IMR-90 (cell line): Measurements from ENCODE around the gene CREB1. TPM values are rescaled to one million over a fixed set of nuclear protein-coding genes. Genes with fewer than 3 reads are reported as not detected.

Source experiments
- ATAC-seq: fragments of 200-7000 bp; cut with Tn5 transposase; 2 replicates; pipeline ENCODE4 v1.9.1; 2020; ENCODE audit warnings: low read depth, mild to moderate bottlenecking, moderate library complexity
- BruUV-seq: library from RNA; stranded (reverse); fragments of 400-500 nt; replicated peaks from 2 replicates; lab custom pipeline; 2021; lab: Mats Ljungman, UMichigan
- CTCF ChIA-PET: fragments of 300-600 bp; formaldehyde crosslinking; extraction: SDS; loops from one replicate; lab custom pipeline; 2021; ENCODE audit warnings: antibody characterized with exemption; lab: Yijun Ruan, JAX
- POLR2A ChIA-PET: fragments of 300-600 bp; sonication (Branson Sonifier 250); formaldehyde crosslinking; loops from one replicate; lab custom pipeline; 2022; ENCODE audit warnings: antibody characterized with exemption; ENCODE audit not compliant: unreplicated experiment; lab: Charles Lee
- DNase-seq: peaks from one replicate; pipeline ENCODE4 v3.0.0; 2013
- H2AFZ ChIP-seq: replicated peaks from 2 replicates; pipeline ENCODE3; 2013; ENCODE audit warnings: low read length, mild to moderate bottlenecking; ENCODE audit not compliant: poor library complexity
- H2AK5ac ChIP-seq: 2 replicates; pipeline ENCODE4 v1.6.1; 2013; ENCODE audit warnings: low read depth, low read length, inconsistent platforms
- H2AK9ac ChIP-seq: replicated peaks from 2 replicates; pipeline ENCODE3; 2013; ENCODE audit warnings: mild to moderate bottlenecking, low read depth, low read length, moderate library complexity; ENCODE audit not compliant: poor library complexity
- H2BK120ac ChIP-seq: 2 replicates; pipeline ENCODE4 v1.6.1; 2013; ENCODE audit warnings: low read depth, low read length, inconsistent platforms
- H2BK15ac ChIP-seq: 3 replicates; pipeline ENCODE4 v1.6.1; 2013; ENCODE audit warnings: low read depth, low read length, inconsistent platforms
- H2BK20ac ChIP-seq: 2 replicates; pipeline ENCODE4 v1.6.1; 2013; ENCODE audit warnings: low read depth, mild to moderate bottlenecking, inconsistent platforms, low read length, moderate library complexity
- H2BK5ac ChIP-seq: 2 replicates; pipeline ENCODE4 v1.6.1; 2013; ENCODE audit warnings: mild to moderate bottlenecking, low read depth, low read length, inconsistent platforms; ENCODE audit not compliant: poor library complexity, severe bottlenecking
- H3K14ac ChIP-seq: replicated peaks from 2 replicates; pipeline ENCODE4 v1.6.1; 2013; ENCODE audit warnings: low read depth, low read length, inconsistent platforms
- H3K18ac ChIP-seq: 2 replicates; pipeline ENCODE4 v1.6.1; 2013; ENCODE audit warnings: low read depth, low read length, control low read depth
- H3K23ac ChIP-seq: 2 replicates; pipeline ENCODE4 v1.6.1; 2013; ENCODE audit warnings: low read depth, low read length, inconsistent platforms
- H3K27ac ChIP-seq: 2 replicates; pipeline ENCODE4 v1.5.1; 2013; ENCODE audit warnings: mild to moderate bottlenecking, control low read depth, low read length; ENCODE audit not compliant: insufficient read depth
- H3K27me3 ChIP-seq: 2 replicates; pipeline ENCODE4 v1.6.1; 2013; ENCODE audit warnings: low read length; ENCODE audit not compliant: control insufficient read depth, insufficient read depth
- H3K36me3 ChIP-seq: 2 replicates; pipeline ENCODE4 v1.6.1; 2013; ENCODE audit warnings: low read length, mixed read lengths; ENCODE audit not compliant: control insufficient read depth, insufficient read depth
- H3K4ac ChIP-seq: 2 replicates; pipeline ENCODE4 v1.6.1; 2013; ENCODE audit warnings: low read depth, low read length, inconsistent platforms
- H3K4me1 ChIP-seq: 2 replicates; pipeline ENCODE4 v1.6.1; 2013; ENCODE audit warnings: low read length, mixed read lengths; ENCODE audit not compliant: control insufficient read depth, insufficient read depth
- H3K4me2 ChIP-seq: 2 replicates; pipeline ENCODE4 v1.6.1; 2013; ENCODE audit warnings: low read depth, mild to moderate bottlenecking, control low read depth, low read length, moderate library complexity
- H3K4me3 ChIP-seq: 2 replicates; pipeline ENCODE4 v1.5.1; 2013; ENCODE audit warnings: low read depth, mild to moderate bottlenecking, control low read depth, low read length, moderate library complexity; ENCODE audit not compliant: insufficient read depth
- H3K56ac ChIP-seq: 2 replicates; pipeline ENCODE4 v1.6.1; 2013; ENCODE audit warnings: low read length, inconsistent platforms; ENCODE audit not compliant: insufficient read depth; ENCODE audit errors: extremely low read depth
- H3K79me1 ChIP-seq, 2 experiments: 2 replicates each; pipeline ENCODE4 v1.6.1; 2013; ENCODE audit warnings: low read length in 2 of 2, inconsistent platforms in 1 of 2, low read depth in 1 of 2
- H3K9ac ChIP-seq: 2 replicates; pipeline ENCODE4 v1.6.1; 2013; ENCODE audit warnings: low read depth, low read length, control low read depth
- H3K9me1 ChIP-seq: 2 replicates; pipeline ENCODE4 v1.6.1; 2013; ENCODE audit warnings: low read length, inconsistent platforms; ENCODE audit not compliant: insufficient read depth
- H3K9me3 ChIP-seq: 2 replicates; pipeline ENCODE4 v1.6.1; 2013; ENCODE audit warnings: low read length; ENCODE audit not compliant: control insufficient read depth, insufficient read depth
- H4K20me1 ChIP-seq: 2 replicates; pipeline ENCODE4 v1.6.1; 2013; ENCODE audit warnings: low read length, inconsistent platforms; ENCODE audit not compliant: insufficient read depth
- H4K5ac ChIP-seq: 2 replicates; pipeline ENCODE4 v1.6.1; 2013; ENCODE audit warnings: mild to moderate bottlenecking, low read depth, low read length, control low read depth
- H4K8ac ChIP-seq, 2 experiments: 2 replicates each; pipeline ENCODE4 v1.6.1; 2013; ENCODE audit warnings: low read depth in 2 of 2, low read length in 2 of 2, control low read depth in 1 of 2, inconsistent platforms in 1 of 2
- H4K91ac ChIP-seq: 2 replicates; pipeline ENCODE4 v1.6.1; 2013; ENCODE audit warnings: low read depth, low read length, inconsistent platforms; ENCODE audit not compliant: insufficient read depth
- CEBPB ChIP-seq: IDR thresholded peaks from 2 replicates; pipeline ENCODE4 v1.6.1; 2012; ENCODE audit warnings: low read depth, low read length, improper control_type of control experiment
- FOS ChIP-seq: fragments of 150-350 bp; IDR thresholded peaks from 2 replicates; pipeline ENCODE4 v1.6.1; 2016; ENCODE audit warnings: low read depth, low read length
- MAFK ChIP-seq: IDR thresholded peaks from 2 replicates; pipeline ENCODE4 v1.6.1; 2012; ENCODE audit warnings: low read depth, low read length, improper control_type of control experiment
- MAZ ChIP-seq: IDR thresholded peaks from 2 replicates; pipeline ENCODE4 v1.6.1; 2012; ENCODE audit warnings: low read depth, mild to moderate bottlenecking, low read length, improper control_type of control experiment, moderate library complexity, borderline replicate concordance
- SMC3 ChIP-seq: fragments of 150-350 bp; IDR thresholded peaks from 2 replicates; pipeline ENCODE4 v1.6.1; 2016; ENCODE audit warnings: low read depth, mild to moderate bottlenecking, antibody characterized with exemption, low read length, moderate library complexity
- WGBS, 2 experiments: methylation state at CpG; one replicate each; pipeline versions ENCODE4 v1.1.5 to v1.1.7; 2013; ENCODE audit warnings: missing lambda C conversion rate in 2 of 2; ENCODE audit not compliant: insufficient read length in 1 of 2; ENCODE audit errors: extremely low coverage in 2 of 2; 5-methylcytosine and 5-hydroxymethylcytosine counted together
- dilution Hi-C: fragments of 300-500 bp; cut with HindIII; formaldehyde crosslinking; loops from one replicate; pipeline ENCODE4 v1.14.3; 2018; ENCODE audit warnings: low sequenced_read_pairs; ENCODE audit not compliant: unreplicated experiment
- in situ Hi-C: fragments of 300-500 bp; cut with MboI; formaldehyde crosslinking; loops from 3 replicates; pipeline ENCODE4 v1.14.3; 2019; ENCODE audit warnings: low sequenced_read_pairs, inconsistent platforms, mixed read lengths
- intact Hi-C: fragments of 100-400 bp; cut with micrococcal nuclease; formaldehyde crosslinking; loops from 2 replicates; pipeline ENCODE4 v1.10.0; 2022
- polyA plus RNA-seq, 3 experiments: library from polyadenylated mRNA; depleted of rRNA; stranded (reverse); fragments of >200 nt; gene quantifications; 2 replicates each; pipeline ENCODE4 v1.2.3, GENCODE V29; 2012; ENCODE audit warnings: low replicate concordance in 1 of 3
- total RNA-seq: library from RNA; depleted of rRNA; stranded (reverse); fragments of >200 nt; gene quantifications from 2 replicates; pipeline ENCODE4 v1.2.3, GENCODE V29; 2012
- TF ChIP-seq, protein P1 (sequence below): conservative IDR thresholded peaks from 2 replicates; pipeline ENCODE4 v1.5.1; 2012; ENCODE audit warnings: mild to moderate bottlenecking, low read depth, low read length, improper control_type of control experiment

Gene CREB1
- total and polyA plus RNA-seq, 2 of the 4 experiments (the other 2 are of a cell fraction) = 22.4 to 94.5 TPM

DNA sequence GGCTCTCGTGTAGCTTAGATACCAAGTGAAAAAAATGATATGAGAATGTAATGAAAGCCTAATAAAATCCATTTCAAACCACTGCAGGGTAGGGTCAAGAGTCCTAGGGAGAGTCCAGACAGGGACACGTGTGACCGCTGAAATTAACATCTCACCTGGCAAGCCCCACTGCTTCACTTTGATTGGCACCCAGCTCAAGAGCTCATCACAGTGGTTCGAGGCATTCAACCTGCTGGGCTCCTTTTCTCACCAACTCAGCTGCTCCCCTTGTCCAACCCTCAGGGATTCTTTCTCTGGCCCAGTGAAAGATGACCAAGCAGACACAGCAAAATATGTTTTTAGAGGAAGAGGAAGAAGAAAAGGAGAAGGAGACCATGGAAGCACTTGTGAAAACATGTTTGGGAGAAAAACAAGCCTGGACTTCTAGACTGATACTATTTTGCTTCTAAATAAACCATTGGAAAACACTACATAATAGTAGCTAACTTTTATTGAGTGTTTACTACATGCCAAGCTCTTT is 49.2 kb upstream of the CREB1 start:
- no peak overlapping the region for H3K27ac ChIP-seq
- peaks cover 17% of the 10 kb centered on the region for H3K9me1 ChIP-seq
- no peak overlapping the region for H3K9ac ChIP-seq
- no peak for ATAC-seq
- no peaks in the 10 kb centered on the region for H3K27me3 ChIP-seq
- peak overlapping the region; percentile 16; the same call in 1 of the 2 replicates for H4K91ac ChIP-seq
- no peak overlapping the region for H3K4me3 ChIP-seq
- no peak overlapping the region for H3K4me2 ChIP-seq
- peak overlapping the region; percentile 27; the same call in 1 of the 2 replicates for H2AK5ac ChIP-seq
- H2BK20ac ChIP-seq = peak overlapping the region; percentile 51
- dilution Hi-C loops = no loop called here
- BruUV-seq = no TSS peak
- H2BK120ac ChIP-seq = 0 out of 2 replicates have a peak overlapping the region, but pooled peaks have one; percentile 47
- no peak overlapping the region for H3K23ac ChIP-seq
- in situ Hi-C loops = loop anchor here (25.0 kb wide), 1 partner anchor 582 kb away; no protein-coding TSS in a partner anchor
- WGBS, 2 experiments = 67% methylated on average over 2 of the region's 4 CpGs; no CpG with 5 or more reads in 1 of the 2 experiments
- H2AFZ ChIP-seq = no peak overlapping the region
- H2BK15ac ChIP-seq = peak overlapping the region; percentile 57; the same call in 2 of the 3 replicates
- H3K4ac ChIP-seq = no peak overlapping the region
- no peaks in the 10 kb centered on the region for H3K36me3 ChIP-seq
- no peak for DNase-seq
- no peak overlapping the region for H2AK9ac ChIP-seq
- no peak overlapping the region for H4K8ac ChIP-seq
- no peak overlapping the region for H2BK5ac ChIP-seq
- 0 out of 2 replicates have a peak overlapping the region, but pooled peaks have one; percentile 30 for H3K14ac ChIP-seq
- no peak overlapping the region for H4K5ac ChIP-seq
- peaks cover 12% of the 10 kb centered on the region for H3K4me1 ChIP-seq
- ChIA-PET POLR2A (no interaction called here), CTCF (no interaction called here)
- H4K20me1 ChIP-seq = no peaks in the 10 kb centered on the region
- no peaks in the 10 kb centered on the region for H3K9me3 ChIP-seq
- no peaks in the 10 kb centered on the region; a peak in 1 of 4 replicates for H3K79me1 ChIP-seq
- TF ChIP-seq, protein P1, sequence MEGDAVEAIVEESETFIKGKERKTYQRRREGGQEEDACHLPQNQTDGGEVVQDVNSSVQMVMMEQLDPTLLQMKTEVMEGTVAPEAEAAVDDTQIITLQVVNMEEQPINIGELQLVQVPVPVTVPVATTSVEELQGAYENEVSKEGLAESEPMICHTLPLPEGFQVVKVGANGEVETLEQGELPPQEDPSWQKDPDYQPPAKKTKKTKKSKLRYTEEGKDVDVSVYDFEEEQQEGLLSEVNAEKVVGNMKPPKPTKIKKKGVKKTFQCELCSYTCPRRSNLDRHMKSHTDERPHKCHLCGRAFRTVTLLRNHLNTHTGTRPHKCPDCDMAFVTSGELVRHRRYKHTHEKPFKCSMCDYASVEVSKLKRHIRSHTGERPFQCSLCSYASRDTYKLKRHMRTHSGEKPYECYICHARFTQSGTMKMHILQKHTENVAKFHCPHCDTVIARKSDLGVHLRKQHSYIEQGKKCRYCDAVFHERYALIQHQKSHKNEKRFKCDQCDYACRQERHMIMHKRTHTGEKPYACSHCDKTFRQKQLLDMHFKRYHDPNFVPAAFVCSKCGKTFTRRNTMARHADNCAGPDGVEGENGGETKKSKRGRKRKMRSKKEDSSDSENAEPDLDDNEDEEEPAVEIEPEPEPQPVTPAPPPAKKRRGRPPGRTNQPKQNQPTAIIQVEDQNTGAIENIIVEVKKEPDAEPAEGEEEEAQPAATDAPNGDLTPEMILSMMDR = no peak
- TF ChIP-seq MAFK = no peak
- TF ChIP-seq CEBPB = no peak
- no peak for TF ChIP-seq FOS
- TF ChIP-seq MAZ = no peak
- no peak for TF ChIP-seq SMC3
- H3K56ac ChIP-seq = no peak overlapping the region
- no peak overlapping the region; the same call in 1 of the 2 replicates for H3K18ac ChIP-seq
- intact Hi-C loops = loop anchor here (10.0 kb wide), 1 partner anchor 594 kb away; no protein-coding TSS in a partner anchor
